ENCODE results near the gene SHISA5. TPM values are rescaled to one million over a fixed set of nuclear protein-coding genes. Genes with fewer than 3 reads are reported as not detected.

The SHISA5 gene
- polyA plus RNA-seq, 2 of the 4 experiments (the other 2 are of a cell fraction) = 87.5 to 94.3 TPM

DNA sequence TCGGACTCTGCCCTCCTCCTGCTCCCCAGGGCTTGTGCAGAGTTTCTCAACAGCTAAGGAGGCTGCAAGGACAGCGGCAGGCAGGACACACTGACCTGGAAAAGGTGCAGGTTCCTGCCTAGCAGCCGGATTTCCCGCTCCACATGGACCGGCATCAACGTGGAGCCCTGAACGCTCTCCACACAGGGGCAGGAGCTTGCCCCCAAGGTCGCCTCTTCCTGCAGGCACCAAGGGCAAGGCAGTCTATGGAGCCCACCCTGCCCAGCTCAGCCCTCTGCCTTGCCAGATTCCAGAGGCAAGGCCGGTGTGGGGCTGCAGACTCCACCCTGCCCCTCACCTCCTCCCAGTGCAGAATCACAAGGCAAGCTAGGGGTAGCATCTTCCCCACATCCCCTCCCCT, 84.8 kb downstream of the SHISA5 start:
- ChIA-PET POLR2A (no interaction called here), CTCF (interaction anchor here (0.6 to 31.5 kb wide), 3 partner anchors 12 to 225 kb away, joined by 3 to 488 read pairs (median 4); partner anchors contain the start of gene PLXNB1)
- FAIRE-seq = no peak
- Histone ChIP-seq H3K27ac (no peak overlapping the region), H3K4me2 (no peak overlapping the region), H3K4me3 (no peak overlapping the region), H3K9me3 (no peaks in the 10 kb centered on the region), H3K4me1 (no peaks in the 10 kb centered on the region)
- TF ChIP-seq FOXS1 (CRISPR knock-in tag; IDR thresholded peaks at IDR 0.05) (no peak), POLR2AphosphoS2 (conservative IDR thresholded peaks at IDR 0.05; ENCODE audit: low read length) (no peak), RNF2 (IDR thresholded peaks at IDR 0.05; ENCODE audit: borderline replicate concordance, low read depth) (no peak), HOXB13 (CRISPR knock-in tag; IDR thresholded peaks at IDR 0.05; ENCODE audit: low read depth) (no peak), MAFK (IDR thresholded peaks at IDR 0.05; ENCODE audit: partially characterized antibody) (no peak), CBX2 (IDR thresholded peaks at IDR 0.05; ENCODE audit: borderline replicate concordance, low read depth) (no peak), TP53 (CRISPR knock-in tag; IDR thresholded peaks at IDR 0.05) (no peak), JUN (IDR thresholded peaks at IDR 0.05) (no peak), CBX8 (IDR thresholded peaks at IDR 0.05) (no peak), EP300 (IDR thresholded peaks at IDR 0.05) (no peak), RAD21 (conservative IDR thresholded peaks at IDR 0.05 in 1 of 2, IDR thresholded peaks at IDR 0.05 in 1 of 2) (no peak), NR3C1 (IDR thresholded peaks at IDR 0.05) (no peak)
- TF ChIP-seq, protein P1, sequence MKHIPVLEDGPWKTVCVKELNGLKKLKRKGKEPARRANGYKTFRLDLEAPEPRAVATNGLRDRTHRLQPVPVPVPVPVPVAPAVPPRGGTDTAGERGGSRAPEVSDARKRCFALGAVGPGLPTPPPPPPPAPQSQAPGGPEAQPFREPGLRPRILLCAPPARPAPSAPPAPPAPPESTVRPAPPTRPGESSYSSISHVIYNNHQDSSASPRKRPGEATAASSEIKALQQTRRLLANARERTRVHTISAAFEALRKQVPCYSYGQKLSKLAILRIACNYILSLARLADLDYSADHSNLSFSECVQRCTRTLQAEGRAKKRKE (CRISPR knock-in tag; IDR thresholded peaks at IDR 0.05; ENCODE audit: low read depth) = no peak
- TF ChIP-seq, protein P2, sequence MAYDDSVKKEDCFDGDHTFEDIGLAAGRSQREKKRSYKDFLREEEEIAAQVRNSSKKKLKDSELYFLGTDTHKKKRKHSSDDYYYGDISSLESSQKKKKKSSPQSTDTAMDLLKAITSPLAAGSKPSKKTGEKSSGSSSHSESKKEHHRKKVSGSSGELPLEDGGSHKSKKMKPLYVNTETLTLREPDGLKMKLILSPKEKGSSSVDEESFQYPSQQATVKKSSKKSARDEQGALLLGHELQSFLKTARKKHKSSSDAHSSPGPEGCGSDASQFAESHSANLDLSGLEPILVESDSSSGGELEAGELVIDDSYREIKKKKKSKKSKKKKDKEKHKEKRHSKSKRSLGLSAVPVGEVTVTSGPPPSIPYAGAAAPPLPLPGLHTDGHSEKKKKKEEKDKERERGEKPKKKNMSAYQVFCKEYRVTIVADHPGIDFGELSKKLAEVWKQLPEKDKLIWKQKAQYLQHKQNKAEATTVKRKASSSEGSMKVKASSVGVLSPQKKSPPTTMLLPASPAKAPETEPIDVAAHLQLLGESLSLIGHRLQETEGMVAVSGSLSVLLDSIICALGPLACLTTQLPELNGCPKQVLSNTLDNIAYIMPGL (CRISPR knock-in tag; IDR thresholded peaks at IDR 0.05; ENCODE audit: borderline replicate concordance) = no peak
- TF ChIP-seq, protein P3, sequence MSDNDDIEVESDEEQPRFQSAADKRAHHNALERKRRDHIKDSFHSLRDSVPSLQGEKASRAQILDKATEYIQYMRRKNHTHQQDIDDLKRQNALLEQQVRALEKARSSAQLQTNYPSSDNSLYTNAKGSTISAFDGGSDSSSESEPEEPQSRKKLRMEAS (IDR thresholded peaks at IDR 0.05) = no peak
- TF ChIP-seq, protein P4, sequence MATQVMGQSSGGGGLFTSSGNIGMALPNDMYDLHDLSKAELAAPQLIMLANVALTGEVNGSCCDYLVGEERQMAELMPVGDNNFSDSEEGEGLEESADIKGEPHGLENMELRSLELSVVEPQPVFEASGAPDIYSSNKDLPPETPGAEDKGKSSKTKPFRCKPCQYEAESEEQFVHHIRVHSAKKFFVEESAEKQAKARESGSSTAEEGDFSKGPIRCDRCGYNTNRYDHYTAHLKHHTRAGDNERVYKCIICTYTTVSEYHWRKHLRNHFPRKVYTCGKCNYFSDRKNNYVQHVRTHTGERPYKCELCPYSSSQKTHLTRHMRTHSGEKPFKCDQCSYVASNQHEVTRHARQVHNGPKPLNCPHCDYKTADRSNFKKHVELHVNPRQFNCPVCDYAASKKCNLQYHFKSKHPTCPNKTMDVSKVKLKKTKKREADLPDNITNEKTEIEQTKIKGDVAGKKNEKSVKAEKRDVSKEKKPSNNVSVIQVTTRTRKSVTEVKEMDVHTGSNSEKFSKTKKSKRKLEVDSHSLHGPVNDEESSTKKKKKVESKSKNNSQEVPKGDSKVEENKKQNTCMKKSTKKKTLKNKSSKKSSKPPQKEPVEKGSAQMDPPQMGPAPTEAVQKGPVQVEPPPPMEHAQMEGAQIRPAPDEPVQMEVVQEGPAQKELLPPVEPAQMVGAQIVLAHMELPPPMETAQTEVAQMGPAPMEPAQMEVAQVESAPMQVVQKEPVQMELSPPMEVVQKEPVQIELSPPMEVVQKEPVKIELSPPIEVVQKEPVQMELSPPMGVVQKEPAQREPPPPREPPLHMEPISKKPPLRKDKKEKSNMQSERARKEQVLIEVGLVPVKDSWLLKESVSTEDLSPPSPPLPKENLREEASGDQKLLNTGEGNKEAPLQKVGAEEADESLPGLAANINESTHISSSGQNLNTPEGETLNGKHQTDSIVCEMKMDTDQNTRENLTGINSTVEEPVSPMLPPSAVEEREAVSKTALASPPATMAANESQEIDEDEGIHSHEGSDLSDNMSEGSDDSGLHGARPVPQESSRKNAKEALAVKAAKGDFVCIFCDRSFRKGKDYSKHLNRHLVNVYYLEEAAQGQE (IDR thresholded peaks at IDR 0.05) = no peak
- ATAC-seq = no peak
- 100% methylated on average over 1 of the region's 9 CpGs for WGBS (ENCODE audit: missing lambda C conversion rate)
- DNase-seq (ENCODE audit: low read depth in 1 of 2, low spot score in 1 of 2) = no peak

DNA sequence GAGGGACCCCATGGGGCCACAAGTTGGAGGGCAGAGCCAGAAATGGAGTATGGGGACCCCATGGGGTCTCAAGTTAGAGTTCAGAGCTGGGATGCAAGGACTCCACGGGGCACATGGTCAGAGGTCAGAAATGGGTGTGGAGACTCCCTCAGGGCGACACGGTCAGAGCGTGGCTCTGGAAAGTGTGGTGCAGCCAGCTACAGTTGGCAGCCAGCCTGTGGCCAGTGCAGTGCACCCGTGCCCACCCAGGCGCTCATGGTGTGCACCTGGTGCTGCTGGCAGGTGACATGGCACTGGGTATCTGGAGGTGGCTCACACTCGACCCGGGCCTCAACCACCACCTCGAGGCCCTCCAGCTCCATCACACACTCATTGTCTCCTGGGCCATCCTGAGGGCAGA, 85.3 kb downstream of the SHISA5 start:
- FAIRE-seq = no peak
- H3K4me1 ChIP-seq = no peaks in the 10 kb centered on the region
- H3K27ac ChIP-seq = no peak overlapping the region
- H3K4me2 ChIP-seq = no peak overlapping the region
- WGBS (ENCODE audit: missing lambda C conversion rate) = 91% methylated on average over 4 of the region's 9 CpGs
- POLR2A ChIA-PET = no interaction called here
- CTCF ChIA-PET = interaction anchor here (0.6 to 31.5 kb wide), 3 partner anchors 13 to 224 kb away, joined by 3 to 488 read pairs (median 4); partner anchors contain the start of gene PLXNB1
- H3K4me3 ChIP-seq = no peak overlapping the region
- no peaks in the 10 kb centered on the region for H3K9me3 ChIP-seq
- no peak for DNase-seq (ENCODE audit: low read depth in 1 of 2, low spot score in 1 of 2)
- TF ChIP-seq JUNB (IDR thresholded peaks at IDR 0.05) (no peak), POLR2A (IDR thresholded peaks at IDR 0.05; ENCODE audit: low read length) (no peak), MAZ (IDR thresholded peaks at IDR 0.05; ENCODE audit: borderline replicate concordance, low read depth, low read length) (no peak), MYC (IDR thresholded peaks at IDR 0.05; ENCODE audit: borderline replicate concordance, low read length) (no peak), KDM1A (IDR thresholded peaks at IDR 0.05; ENCODE audit: low read depth) (no peak), EP300 (IDR thresholded peaks at IDR 0.05) (no peak), TP53 (CRISPR knock-in tag; IDR thresholded peaks at IDR 0.05) (no peak), FOXS1 (CRISPR knock-in tag; IDR thresholded peaks at IDR 0.05) (no peak), SREBF2 (IDR thresholded peaks at IDR 0.05) (no peak)
- TF ChIP-seq, protein P5, sequence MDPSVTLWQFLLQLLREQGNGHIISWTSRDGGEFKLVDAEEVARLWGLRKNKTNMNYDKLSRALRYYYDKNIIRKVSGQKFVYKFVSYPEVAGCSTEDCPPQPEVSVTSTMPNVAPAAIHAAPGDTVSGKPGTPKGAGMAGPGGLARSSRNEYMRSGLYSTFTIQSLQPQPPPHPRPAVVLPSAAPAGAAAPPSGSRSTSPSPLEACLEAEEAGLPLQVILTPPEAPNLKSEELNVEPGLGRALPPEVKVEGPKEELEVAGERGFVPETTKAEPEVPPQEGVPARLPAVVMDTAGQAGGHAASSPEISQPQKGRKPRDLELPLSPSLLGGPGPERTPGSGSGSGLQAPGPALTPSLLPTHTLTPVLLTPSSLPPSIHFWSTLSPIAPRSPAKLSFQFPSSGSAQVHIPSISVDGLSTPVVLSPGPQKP (IDR thresholded peaks at IDR 0.05; ENCODE audit: low read depth, low read length) = no peak
- TF ChIP-seq, protein P6, sequence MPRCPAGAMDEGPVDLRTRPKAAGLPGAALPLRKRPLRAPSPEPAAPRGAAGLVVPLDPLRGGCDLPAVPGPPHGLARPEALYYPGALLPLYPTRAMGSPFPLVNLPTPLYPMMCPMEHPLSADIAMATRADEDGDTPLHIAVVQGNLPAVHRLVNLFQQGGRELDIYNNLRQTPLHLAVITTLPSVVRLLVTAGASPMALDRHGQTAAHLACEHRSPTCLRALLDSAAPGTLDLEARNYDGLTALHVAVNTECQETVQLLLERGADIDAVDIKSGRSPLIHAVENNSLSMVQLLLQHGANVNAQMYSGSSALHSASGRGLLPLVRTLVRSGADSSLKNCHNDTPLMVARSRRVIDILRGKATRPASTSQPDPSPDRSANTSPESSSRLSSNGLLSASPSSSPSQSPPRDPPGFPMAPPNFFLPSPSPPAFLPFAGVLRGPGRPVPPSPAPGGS (IDR thresholded peaks at IDR 0.05) = no peak
- no peak for ATAC-seq

Measured in A549 (cell line).